Panc1 (cell line): ENCODE results near the gene BIVM. TPM values are rescaled to one million over a fixed set of nuclear protein-coding genes. Genes with fewer than 3 reads are reported as not detected.

Experiments
- ATAC-seq: fragments of 200-7000 bp; cut with Tn5 transposase; 2 replicates; pipeline ENCODE4 v1.9.1; 2020; ENCODE audit warnings: mild to moderate bottlenecking, moderate library complexity
- BruUV-seq: library from RNA; stranded (reverse); fragments of 400-500 nt; replicated peaks from 2 replicates; lab custom pipeline; 2021; lab: Mats Ljungman, UMichigan
- CTCF ChIA-PET: fragments of 300-600 bp; sonication (Branson Sonifier 250); formaldehyde crosslinking; loops from one replicate; lab custom pipeline; 2022; ENCODE audit warnings: antibody characterized with exemption; lab: Charles Lee
- POLR2A ChIA-PET: fragments of 300-600 bp; sonication (Branson Sonifier 250); formaldehyde crosslinking; loops from one replicate; lab custom pipeline; 2022; ENCODE audit warnings: antibody characterized with exemption; lab: Charles Lee
- DNase-seq: peaks from one replicate; pipeline ENCODE4 v3.0.0-alpha.2; 2010; ENCODE audit warnings: low read depth, low spot score
- H3K27ac ChIP-seq: 2 replicates; pipeline ENCODE4 v1.5.1; 2011; ENCODE audit warnings: mild to moderate bottlenecking, low read length, inconsistent platforms
- H3K27me3 ChIP-seq: fragments of 200-500 bp; sonication (Bioruptor generic); 2 replicates; pipeline ENCODE4 v1.6.0; 2014; ENCODE audit warnings: low read length, inconsistent platforms; ENCODE audit not compliant: control insufficient read depth, insufficient read depth
- H3K36me3 ChIP-seq: fragments of 200-500 bp; sonication (Bioruptor generic); 2 replicates; pipeline ENCODE4 v1.5.1; 2014; ENCODE audit warnings: inconsistent platforms, mild to moderate bottlenecking, low read length, moderate library complexity; ENCODE audit not compliant: control insufficient read depth, insufficient read depth
- H3K4me1 ChIP-seq: 2 replicates; pipeline ENCODE4 v1.5.1; 2011; ENCODE audit warnings: inconsistent platforms, mild to moderate bottlenecking, low read length, moderate library complexity; ENCODE audit not compliant: control insufficient read depth, insufficient read depth
- H3K4me3 ChIP-seq, 2 experiments: 2 replicates each; pipeline ENCODE4 v1.5.1; 2011 to 2012; ENCODE audit warnings: low read depth in 2 of 2, low read length in 2 of 2, mild to moderate bottlenecking in 2 of 2, inconsistent platforms in 1 of 2, moderate library complexity in 1 of 2
- H3K9me3 ChIP-seq: fragments of 200-500 bp; sonication (Bioruptor generic); 2 replicates; pipeline ENCODE4 v1.5.1; 2014; ENCODE audit warnings: low read depth, mild to moderate bottlenecking, inconsistent platforms, low read length, moderate library complexity; ENCODE audit not compliant: control insufficient read depth, insufficient read depth
- POLR2AphosphoS5 ChIP-seq: IDR thresholded peaks from 2 replicates; pipeline ENCODE4 v1.6.1; 2012; ENCODE audit warnings: mild to moderate bottlenecking, low read depth, low read length, moderate library complexity
- SIN3A ChIP-seq: IDR thresholded peaks from 2 replicates; pipeline ENCODE4 v1.6.1; 2012; ENCODE audit warnings: low read depth, mild to moderate bottlenecking, low read length, moderate library complexity, borderline replicate concordance; ENCODE audit not compliant: insufficient read depth
- TCF7L2 ChIP-seq: IDR thresholded peaks from 2 replicates; pipeline ENCODE4 v1.6.1; 2011; ENCODE audit warnings: mild to moderate bottlenecking, low read depth, low read length, inconsistent platforms
- in situ Hi-C: cut with HindIII; loops from 2 replicates; pipeline ENCODE4 v1.10.0; 2016; ENCODE audit warnings: low sequenced_read_pairs, low pct_unique_long_range_greater_than_20kb
- intact Hi-C: fragments of 100-400 bp; cut with micrococcal nuclease; formaldehyde crosslinking; loops from one replicate; pipeline ENCODE4 v1.10.0; 2022; ENCODE audit not compliant: unreplicated experiment
- total RNA-seq: library from RNA; stranded (reverse); gene quantifications from one replicate; pipeline ENCODE4 v1.2.1, GENCODE V29; 2021; ENCODE audit not compliant: unreplicated experiment
- TF ChIP-seq, protein P1 (sequence below), 2 experiments: IDR thresholded peaks; 2 replicates each; pipeline ENCODE4 v1.6.1; 2011 to 2012; ENCODE audit warnings: low read depth in 2 of 2, control low read depth in 1 of 2, low read length in 1 of 2, mild to moderate bottlenecking in 1 of 2, moderate library complexity in 1 of 2; ENCODE audit not compliant: insufficient read depth in 1 of 2
- TF ChIP-seq, protein P2 (sequence below): fragments of 450-650 bp; IDR thresholded peaks from 2 replicates; pipeline ENCODE4 v1.5.1; 2017; ENCODE audit warnings: mild to moderate bottlenecking

The BIVM gene
- total RNA-seq, 1 experiment from 2014 or later = 10.5 TPM

DNA sequence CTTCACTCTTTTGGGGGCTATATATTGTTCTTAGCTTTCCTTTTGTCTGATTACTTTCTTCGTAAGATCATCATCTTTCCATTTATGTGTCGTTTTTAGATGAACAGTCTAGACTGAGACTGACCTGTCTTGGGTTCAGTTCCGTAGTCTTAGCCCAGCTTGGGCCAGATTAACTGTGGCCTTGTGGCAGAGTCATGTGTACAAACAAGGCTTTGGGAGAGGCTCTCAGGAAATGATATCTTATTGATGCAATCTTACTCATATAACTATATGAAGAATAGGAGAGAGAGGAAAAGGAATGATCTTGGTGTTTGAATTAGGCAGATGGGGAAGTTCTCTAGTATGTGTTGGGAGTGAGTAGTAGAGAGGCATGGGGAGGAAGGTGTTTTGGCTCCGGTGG is 40.1 kb downstream of the BIVM start:
- Histone ChIP-seq H3K4me1 (no peaks in the 10 kb centered on the region), H3K4me3 (no peak overlapping the region), H3K9me3 (no peaks in the 10 kb centered on the region), H3K27ac (no peak overlapping the region), H3K27me3 (no peaks in the 10 kb centered on the region), H3K36me3 (no peaks in the 10 kb centered on the region)
- no TSS peak for BruUV-seq
- in situ Hi-C loops (no loop called here), intact Hi-C loops (no loop called here)
- CTCF ChIA-PET = no interaction called here
- no peak for DNase-seq
- TF ChIP-seq, protein P1, sequence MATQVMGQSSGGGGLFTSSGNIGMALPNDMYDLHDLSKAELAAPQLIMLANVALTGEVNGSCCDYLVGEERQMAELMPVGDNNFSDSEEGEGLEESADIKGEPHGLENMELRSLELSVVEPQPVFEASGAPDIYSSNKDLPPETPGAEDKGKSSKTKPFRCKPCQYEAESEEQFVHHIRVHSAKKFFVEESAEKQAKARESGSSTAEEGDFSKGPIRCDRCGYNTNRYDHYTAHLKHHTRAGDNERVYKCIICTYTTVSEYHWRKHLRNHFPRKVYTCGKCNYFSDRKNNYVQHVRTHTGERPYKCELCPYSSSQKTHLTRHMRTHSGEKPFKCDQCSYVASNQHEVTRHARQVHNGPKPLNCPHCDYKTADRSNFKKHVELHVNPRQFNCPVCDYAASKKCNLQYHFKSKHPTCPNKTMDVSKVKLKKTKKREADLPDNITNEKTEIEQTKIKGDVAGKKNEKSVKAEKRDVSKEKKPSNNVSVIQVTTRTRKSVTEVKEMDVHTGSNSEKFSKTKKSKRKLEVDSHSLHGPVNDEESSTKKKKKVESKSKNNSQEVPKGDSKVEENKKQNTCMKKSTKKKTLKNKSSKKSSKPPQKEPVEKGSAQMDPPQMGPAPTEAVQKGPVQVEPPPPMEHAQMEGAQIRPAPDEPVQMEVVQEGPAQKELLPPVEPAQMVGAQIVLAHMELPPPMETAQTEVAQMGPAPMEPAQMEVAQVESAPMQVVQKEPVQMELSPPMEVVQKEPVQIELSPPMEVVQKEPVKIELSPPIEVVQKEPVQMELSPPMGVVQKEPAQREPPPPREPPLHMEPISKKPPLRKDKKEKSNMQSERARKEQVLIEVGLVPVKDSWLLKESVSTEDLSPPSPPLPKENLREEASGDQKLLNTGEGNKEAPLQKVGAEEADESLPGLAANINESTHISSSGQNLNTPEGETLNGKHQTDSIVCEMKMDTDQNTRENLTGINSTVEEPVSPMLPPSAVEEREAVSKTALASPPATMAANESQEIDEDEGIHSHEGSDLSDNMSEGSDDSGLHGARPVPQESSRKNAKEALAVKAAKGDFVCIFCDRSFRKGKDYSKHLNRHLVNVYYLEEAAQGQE (IDR thresholded peaks at IDR 0.05; ENCODE audit: insufficient read depth in 1 of 2, low read depth in 2 of 2, low read length in 1 of 2) = no peak
- no peak for TF ChIP-seq POLR2AphosphoS5
- TF ChIP-seq, protein P2, sequence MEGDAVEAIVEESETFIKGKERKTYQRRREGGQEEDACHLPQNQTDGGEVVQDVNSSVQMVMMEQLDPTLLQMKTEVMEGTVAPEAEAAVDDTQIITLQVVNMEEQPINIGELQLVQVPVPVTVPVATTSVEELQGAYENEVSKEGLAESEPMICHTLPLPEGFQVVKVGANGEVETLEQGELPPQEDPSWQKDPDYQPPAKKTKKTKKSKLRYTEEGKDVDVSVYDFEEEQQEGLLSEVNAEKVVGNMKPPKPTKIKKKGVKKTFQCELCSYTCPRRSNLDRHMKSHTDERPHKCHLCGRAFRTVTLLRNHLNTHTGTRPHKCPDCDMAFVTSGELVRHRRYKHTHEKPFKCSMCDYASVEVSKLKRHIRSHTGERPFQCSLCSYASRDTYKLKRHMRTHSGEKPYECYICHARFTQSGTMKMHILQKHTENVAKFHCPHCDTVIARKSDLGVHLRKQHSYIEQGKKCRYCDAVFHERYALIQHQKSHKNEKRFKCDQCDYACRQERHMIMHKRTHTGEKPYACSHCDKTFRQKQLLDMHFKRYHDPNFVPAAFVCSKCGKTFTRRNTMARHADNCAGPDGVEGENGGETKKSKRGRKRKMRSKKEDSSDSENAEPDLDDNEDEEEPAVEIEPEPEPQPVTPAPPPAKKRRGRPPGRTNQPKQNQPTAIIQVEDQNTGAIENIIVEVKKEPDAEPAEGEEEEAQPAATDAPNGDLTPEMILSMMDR = no peak
- TF ChIP-seq SIN3A = no peak
- TF ChIP-seq TCF7L2 = no peak
- POLR2A ChIA-PET = no interaction called here
- ATAC-seq = no peak

DNA sequence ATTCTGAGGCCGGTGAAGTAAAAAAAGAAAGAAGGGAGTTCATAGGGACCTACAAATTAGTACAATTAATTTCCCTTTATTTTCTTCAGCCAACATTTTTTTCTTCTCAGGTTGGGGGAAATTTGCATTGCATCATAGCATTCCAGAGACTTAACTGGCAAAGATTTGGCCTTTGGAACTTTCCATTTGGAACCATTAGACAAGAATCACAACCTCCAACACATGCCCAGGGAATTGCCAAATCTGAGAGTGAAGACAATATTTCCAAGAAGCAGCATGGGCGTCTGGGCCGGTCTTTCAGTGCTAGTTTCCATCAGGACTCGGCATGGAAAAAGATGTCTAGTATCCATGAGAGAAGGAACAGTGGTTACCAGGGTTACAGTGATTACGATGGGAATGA is 40.5 kb downstream of the BIVM start:
- Histone ChIP-seq H3K4me3 (no peak overlapping the region), H3K9me3 (no peaks in the 10 kb centered on the region), H3K4me1 (no peaks in the 10 kb centered on the region), H3K27me3 (no peaks in the 10 kb centered on the region), H3K36me3 (no peaks in the 10 kb centered on the region), H3K27ac (no peak overlapping the region)
- CTCF ChIA-PET = no interaction called here
- TF ChIP-seq POLR2AphosphoS5 (no peak), TCF7L2 (no peak), SIN3A (no peak)
- TF ChIP-seq, protein P2 = no peak
- TF ChIP-seq, protein P1 (IDR thresholded peaks at IDR 0.05; ENCODE audit: insufficient read depth in 1 of 2, low read depth in 2 of 2, low read length in 1 of 2) = no peak
- DNase-seq (no peak), ATAC-seq (no peak)
- POLR2A ChIA-PET = no interaction called here
- intact Hi-C loops (no loop called here), in situ Hi-C loops (no loop called here)
- BruUV-seq = no TSS peak
